HEK293T (cell line): ENCODE results near the gene BMPR1B.
A peak's percentile ranks its signal among the peaks of the same experiment; 100 is the strongest.

Source experiments
- CTCF ChIA-PET: fragments of 350-600 bp; formaldehyde crosslinking; extraction: SDS; loops from one replicate; lab custom pipeline; 2021; ENCODE audit warnings: antibody characterized with exemption, inconsistent platforms; lab: Yijun Ruan, JAX
- POLR2A ChIA-PET: fragments of 350-600 bp; formaldehyde crosslinking; extraction: SDS; loops from one replicate; lab custom pipeline; 2020; ENCODE audit warnings: antibody characterized with exemption, inconsistent platforms; lab: Yijun Ruan, JAX
- DNase-seq: peaks from one replicate; pipeline ENCODE4 v3.0.0; 2012; ENCODE audit warnings: mixed read lengths; ENCODE audit errors: extremely low spot score
- ARNT ChIP-seq: fragments of 450-650 bp; IDR thresholded peaks from 2 replicates; pipeline ENCODE4 v1.6.1; 2017; ENCODE audit warnings: mild to moderate bottlenecking
- BHLHE40 ChIP-seq: fragments of 450-650 bp; IDR thresholded peaks from 2 replicates; pipeline ENCODE4 v1.6.1; 2016; ENCODE audit warnings: mild to moderate bottlenecking, moderate library complexity, borderline replicate concordance
- CTBP1 ChIP-seq: fragments of 450-650 bp; IDR thresholded peaks from 2 replicates; pipeline ENCODE4 v1.6.1; 2016; ENCODE audit warnings: borderline replicate concordance
- ELF4 ChIP-seq: fragments of 450-650 bp; IDR thresholded peaks from 2 replicates; pipeline ENCODE4 v1.6.1; 2017; ENCODE audit warnings: antibody characterized with exemption
- FOXA1 ChIP-seq: fragments of 450-650 bp; IDR thresholded peaks from 2 replicates; pipeline ENCODE4 v1.6.1; 2016; ENCODE audit warnings: mild to moderate bottlenecking
- FOXK2 ChIP-seq: fragments of 450-650 bp; IDR thresholded peaks from 2 replicates; pipeline ENCODE4 v1.6.1; 2016; ENCODE audit warnings: mild to moderate bottlenecking
- FOXM1 ChIP-seq: fragments of 450-650 bp; IDR thresholded peaks from 2 replicates; pipeline ENCODE4 v1.6.1; 2017; ENCODE audit warnings: mild to moderate bottlenecking, borderline replicate concordance
- HDGF ChIP-seq: fragments of 450-650 bp; IDR thresholded peaks from 2 replicates; pipeline ENCODE4 v1.6.1; 2017; ENCODE audit warnings: antibody characterized with exemption, borderline replicate concordance
- L3MBTL2 ChIP-seq: fragments of 450-650 bp; conservative IDR thresholded peaks from 2 replicates; pipeline ENCODE4 v1.6.1; 2016; ENCODE audit warnings: mild to moderate bottlenecking
- LEF1 ChIP-seq: fragments of 450-650 bp; IDR thresholded peaks from 2 replicates; pipeline ENCODE4 v1.6.1; 2017; ENCODE audit warnings: mild to moderate bottlenecking, borderline replicate concordance
- NFRKB ChIP-seq: fragments of 450-650 bp; IDR thresholded peaks from 2 replicates; pipeline ENCODE4 v1.6.1; 2016; ENCODE audit warnings: mild to moderate bottlenecking, moderate library complexity
- PKNOX1 ChIP-seq: fragments of 450-650 bp; IDR thresholded peaks from 2 replicates; pipeline ENCODE4 v1.6.1; 2016
- SP1 ChIP-seq: fragments of 450-650 bp; IDR thresholded peaks from 2 replicates; pipeline ENCODE4 v1.6.1; 2017
- SUZ12 ChIP-seq: fragments of 450-650 bp; IDR thresholded peaks from 2 replicates; pipeline ENCODE4 v1.6.1; 2016; ENCODE audit warnings: mild to moderate bottlenecking
- TARDBP ChIP-seq: fragments of 450-650 bp; IDR thresholded peaks from 2 replicates; pipeline ENCODE4 v1.6.1; 2016
- ZNF384 ChIP-seq: fragments of 450-650 bp; IDR thresholded peaks from 2 replicates; pipeline ENCODE4 v1.6.1; 2016

Gene BMPR1B

GRCh38 chr4:95141361-95141760 lies 383.6 kb downstream of the BMPR1B start:
- TF ChIP-seq SP1 = no peak
- no peak for TF ChIP-seq L3MBTL2
- TF ChIP-seq ARNT = no peak
- no peak for TF ChIP-seq NFRKB
- TF ChIP-seq ZNF384 = no peak
- TF ChIP-seq FOXA1 = no peak
- TF ChIP-seq SUZ12 = no peak
- TF ChIP-seq CTBP1 = no peak
- TF ChIP-seq ELF4 = no peak
- TF ChIP-seq BHLHE40 = no peak
- TF ChIP-seq HDGF = no peak
- no peak for TF ChIP-seq LEF1
- no peak for TF ChIP-seq FOXM1
- CTCF ChIA-PET = no interaction called here

GRCh38 chr4:95142932-95143331 lies 385.2 kb downstream of the BMPR1B start:
- CTCF ChIA-PET = interaction anchor here (0.7 kb wide), 2 partner anchors 367 to 520 kb away, joined by 4 to 6 read pairs; no protein-coding TSS in a partner anchor

More at GRCh38 chr4:95141361-95141760, 383.6 kb downstream of the BMPR1B start:
- DNase-seq = no peak
- POLR2A ChIA-PET = no interaction called here

GRCh38 chr4:95151255-95151654 lies 393.5 kb downstream of the BMPR1B start:
- TF ChIP-seq SP1 = no peak
- TF ChIP-seq FOXM1 = no peak
- TF ChIP-seq FOXK2 = no peak
- TF ChIP-seq SUZ12 = no peak
- no peak for TF ChIP-seq ARNT
- TF ChIP-seq TARDBP = no peak
- TF ChIP-seq NFRKB = no peak
- no peak for TF ChIP-seq LEF1
- no peak for TF ChIP-seq ELF4
- TF ChIP-seq HDGF = no peak
- TF ChIP-seq FOXA1 = no peak
- TF ChIP-seq L3MBTL2 = no peak
- TF ChIP-seq ZNF384 = no peak
- TF ChIP-seq CTBP1 = no peak
- no peak for TF ChIP-seq BHLHE40
- no peak for DNase-seq
- ChIA-PET CTCF (no interaction called here), POLR2A (no interaction called here)

More at GRCh38 chr4:95142932-95143331, 385.2 kb downstream of the BMPR1B start:
- TF ChIP-seq SUZ12 (no peak), L3MBTL2 (no peak), NFRKB (no peak), TARDBP (no peak), ARNT (no peak), PKNOX1 (no peak), ZNF384 (no peak), CTBP1 (no peak), FOXK2 (no peak), FOXA1 (no peak), FOXM1 (no peak), LEF1 (no peak), BHLHE40 (no peak), ELF4 (no peak), HDGF (no peak), SP1 (no peak)
- peak; percentile 44 for DNase-seq
- POLR2A ChIA-PET = no interaction called here

DNA sequence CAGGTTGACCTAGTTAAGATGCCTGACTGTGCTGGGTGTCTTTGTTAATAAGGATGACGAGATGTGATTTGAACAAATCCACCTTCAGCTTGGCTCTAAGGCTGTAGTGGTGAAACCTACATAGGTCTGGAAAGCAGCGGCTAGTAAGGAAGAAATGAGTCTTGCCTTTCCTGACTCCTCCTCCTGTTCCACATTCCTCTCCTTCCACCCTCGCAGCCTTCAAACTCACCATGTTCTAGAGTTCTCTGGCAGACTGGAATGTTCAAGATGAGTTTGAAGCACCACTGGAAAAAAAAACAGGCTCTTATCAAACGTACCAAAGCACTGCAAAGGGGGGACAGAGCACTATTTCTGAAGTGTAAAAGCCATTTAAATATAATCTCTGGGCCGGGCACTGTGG lies 395.4 kb downstream of the BMPR1B start:
- TF ChIP-seq ARNT (no peak), FOXK2 (no peak), FOXM1 (no peak), ZNF384 (no peak), ELF4 (no peak), CTBP1 (no peak), NFRKB (no peak), FOXA1 (no peak), TARDBP (no peak), SP1 (no peak), BHLHE40 (no peak), SUZ12 (no peak), HDGF (no peak), PKNOX1 (no peak)
- POLR2A ChIA-PET = no interaction called here
- DNase-seq = no peak
- CTCF ChIA-PET = no interaction called here

GRCh38 chr4:95155759-95156451 lies 398.1 kb downstream of the BMPR1B start:
- DNase-seq = peak; percentile 27
- POLR2A ChIA-PET = no interaction called here
- peak; percentile 41; the same call in 1 of the 2 replicates for TF ChIP-seq PKNOX1
- TF ChIP-seq FOXA1 = no peak
- TF ChIP-seq HDGF = no peak
- no peak for TF ChIP-seq L3MBTL2
- no peak for TF ChIP-seq CTBP1
- TF ChIP-seq FOXK2 = no peak
- TF ChIP-seq TARDBP = no peak
- no peak for TF ChIP-seq SP1
- TF ChIP-seq ZNF384 = peak; percentile 94
- no peak for TF ChIP-seq ELF4
- CTCF ChIA-PET = interaction anchor here (0.7 to 1.6 kb wide), 2 partner anchors 8 to 10 kb away, joined by 3 to 12 read pairs; no protein-coding TSS in a partner anchor

DNA sequence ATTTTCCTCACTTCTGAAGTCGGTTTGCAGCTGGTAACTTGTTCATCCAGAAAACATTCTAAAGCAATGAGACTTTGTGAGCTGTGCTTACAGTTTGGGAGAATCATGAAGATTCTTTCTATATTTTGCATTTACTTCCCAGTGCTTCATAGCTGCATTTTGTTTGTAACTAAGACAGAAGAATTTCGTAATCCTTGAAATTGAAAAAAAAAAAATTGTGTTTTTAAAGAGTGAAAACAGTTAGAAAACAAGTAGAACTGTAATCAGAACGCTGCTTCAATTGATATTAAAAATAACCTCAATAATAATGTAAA lies 398.7 kb downstream of the BMPR1B start:
- no peak for TF ChIP-seq LEF1
- no peak for TF ChIP-seq SP1
- no peak for TF ChIP-seq TARDBP
- TF ChIP-seq FOXA1 = no peak
- TF ChIP-seq ARNT = no peak
- no peak for TF ChIP-seq ELF4
- TF ChIP-seq FOXM1 = no peak
- TF ChIP-seq SUZ12 = no peak
- no peak for TF ChIP-seq HDGF
- TF ChIP-seq CTBP1 = no peak
- no peak for TF ChIP-seq FOXK2
- no peak for TF ChIP-seq BHLHE40
- no peak for TF ChIP-seq L3MBTL2
- no peak for TF ChIP-seq NFRKB
- TF ChIP-seq PKNOX1 = no peak
- TF ChIP-seq ZNF384 = no peak
- ChIA-PET CTCF (interaction anchor here (0.7 to 1.6 kb wide), 2 partner anchors 8 to 10 kb away, joined by 3 to 12 read pairs; no protein-coding TSS in a partner anchor), POLR2A (no interaction called here)
- no peak for DNase-seq
